Esophagus squamous epithelium (tissue), 4 donors: ENCODE data around the gene AGMO.

Experiments used
- POLR2A ChIP-seq, 4 donors: fragments of 450-650 bp; IDR thresholded peaks; one replicate each; pipeline ENCODE4 v1.6.1; 2017; ENCODE audit warnings: antibody characterized with exemption in 4 of 4, mild to moderate bottlenecking in 4 of 4, moderate library complexity in 3 of 4
- TF ChIP-seq, protein P1 (sequence below), 6 experiments: fragments of 450-650 bp in 4 of 6; fragments of 200-600 bp in 2 of 6; sonication (generic) in 2 of 6; IDR thresholded peaks; one replicate each; pipeline ENCODE4 v1.5.1; 2016 to 2019; ENCODE audit warnings: antibody characterized with exemption in 6 of 6, mild to moderate bottlenecking in 4 of 6, moderate library complexity in 4 of 6

DNA sequence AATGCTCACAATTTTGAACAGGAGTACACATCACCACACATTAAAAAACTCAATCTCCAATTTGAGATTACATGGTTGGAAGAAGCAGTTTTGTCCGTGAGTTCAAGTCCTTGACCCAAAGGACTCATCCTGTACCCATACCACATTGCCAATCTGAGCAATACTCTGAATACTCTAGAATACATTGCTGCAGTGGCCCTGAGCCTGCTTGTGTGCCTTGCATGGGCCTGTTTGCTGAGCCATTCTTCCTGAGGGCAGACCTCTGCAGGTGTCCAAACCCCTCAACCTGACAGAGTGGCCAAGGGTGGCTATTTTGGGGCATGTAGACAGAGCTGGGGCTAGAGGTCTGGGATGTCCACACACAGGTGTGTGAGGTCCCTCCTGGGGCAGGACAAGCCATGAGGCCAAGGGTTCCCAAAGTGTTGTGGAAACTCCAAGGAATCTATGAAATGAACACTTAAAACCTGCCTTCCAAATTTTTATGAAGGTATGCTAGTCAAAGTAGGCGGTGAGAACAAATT lies 15.5 kb downstream of the AGMO start:
- TF ChIP-seq POLR2A (IDR thresholded peaks at IDR 0.05): no peak
- TF ChIP-seq, protein P1, sequence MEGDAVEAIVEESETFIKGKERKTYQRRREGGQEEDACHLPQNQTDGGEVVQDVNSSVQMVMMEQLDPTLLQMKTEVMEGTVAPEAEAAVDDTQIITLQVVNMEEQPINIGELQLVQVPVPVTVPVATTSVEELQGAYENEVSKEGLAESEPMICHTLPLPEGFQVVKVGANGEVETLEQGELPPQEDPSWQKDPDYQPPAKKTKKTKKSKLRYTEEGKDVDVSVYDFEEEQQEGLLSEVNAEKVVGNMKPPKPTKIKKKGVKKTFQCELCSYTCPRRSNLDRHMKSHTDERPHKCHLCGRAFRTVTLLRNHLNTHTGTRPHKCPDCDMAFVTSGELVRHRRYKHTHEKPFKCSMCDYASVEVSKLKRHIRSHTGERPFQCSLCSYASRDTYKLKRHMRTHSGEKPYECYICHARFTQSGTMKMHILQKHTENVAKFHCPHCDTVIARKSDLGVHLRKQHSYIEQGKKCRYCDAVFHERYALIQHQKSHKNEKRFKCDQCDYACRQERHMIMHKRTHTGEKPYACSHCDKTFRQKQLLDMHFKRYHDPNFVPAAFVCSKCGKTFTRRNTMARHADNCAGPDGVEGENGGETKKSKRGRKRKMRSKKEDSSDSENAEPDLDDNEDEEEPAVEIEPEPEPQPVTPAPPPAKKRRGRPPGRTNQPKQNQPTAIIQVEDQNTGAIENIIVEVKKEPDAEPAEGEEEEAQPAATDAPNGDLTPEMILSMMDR (IDR thresholded peaks at IDR 0.05): no peak
